ENCODE results near the gene OR6Y1.

Gene OR6Y1

GRCh38 chr1:158554352-158554751 is at the start of gene OR6Y1:
OR6Y1 (minus strand) TSS chr1:158554405; CDS start chr1:158548105, 6,300 bp downstream.
- DNase-seq (ENCODE audit: low read depth): no peak
- TF ChIP-seq MYC (IDR thresholded peaks at IDR 0.05; ENCODE audit: low read depth, low read length) (no peak), POLR2A (IDR thresholded peaks at IDR 0.05; ENCODE audit: extremely low read depth, insufficient read length) (no peak), CTCF (IDR thresholded peaks at IDR 0.05; ENCODE audit: low read depth, low read length) (no peak), MAX (IDR thresholded peaks at IDR 0.05; ENCODE audit: low read depth, low read length) (no peak)

GRCh38 chr1:158600735-158601134 is 46.5 kb upstream of the OR6Y1 start:
- DNase-seq (ENCODE audit: low read depth): no peak
- no peak for TF ChIP-seq MAX (IDR thresholded peaks at IDR 0.05; ENCODE audit: low read depth, low read length)
- no peak for TF ChIP-seq MYC (IDR thresholded peaks at IDR 0.05; ENCODE audit: low read depth, low read length)
- no peak for TF ChIP-seq CTCF (IDR thresholded peaks at IDR 0.05; ENCODE audit: low read depth, low read length)
- no peak for TF ChIP-seq POLR2A (IDR thresholded peaks at IDR 0.05; ENCODE audit: extremely low read depth, insufficient read length)
- H3K4me3 ChIP-seq (ENCODE audit: low read depth, low read length): no peak overlapping the region

More at GRCh38 chr1:158554352-158554751, at the start of gene OR6Y1:
- H3K4me3 ChIP-seq (ENCODE audit: low read depth, low read length): no peak within 1 kb of the TSS

- no peak for DNase-seq (ENCODE audit: low read depth)
- no peak overlapping the region for H3K4me3 ChIP-seq (ENCODE audit: low read depth, low read length)
- TF ChIP-seq MAX (IDR thresholded peaks at IDR 0.05; ENCODE audit: low read depth, low read length) (no peak), CTCF (IDR thresholded peaks at IDR 0.05; ENCODE audit: low read depth, low read length) (no peak), MYC (IDR thresholded peaks at IDR 0.05; ENCODE audit: low read depth, low read length) (no peak), POLR2A (IDR thresholded peaks at IDR 0.05; ENCODE audit: extremely low read depth, insufficient read length) (no peak)
These were observed 32.7 kb upstream of the OR6Y1 start for GRCh38 chr1:158586942-158587341.

GRCh38 chr1:158583962-158584361 is 29.8 kb upstream of the OR6Y1 start:
- DNase-seq (ENCODE audit: low read depth): no peak
- H3K4me3 ChIP-seq (ENCODE audit: low read depth, low read length): no peak overlapping the region
- TF ChIP-seq MAX (IDR thresholded peaks at IDR 0.05; ENCODE audit: low read depth, low read length) (no peak), POLR2A (IDR thresholded peaks at IDR 0.05; ENCODE audit: extremely low read depth, insufficient read length) (no peak), CTCF (IDR thresholded peaks at IDR 0.05; ENCODE audit: low read depth, low read length) (no peak), MYC (IDR thresholded peaks at IDR 0.05; ENCODE audit: low read depth, low read length) (no peak)

GRCh38 chr1:158579733-158580132 is 25.5 kb upstream of the OR6Y1 start, which contains the start of gene OR10X1:
OR10X1 (minus strand) TSS chr1:158579899; CDS start chr1:158579899, 0 bp downstream.
- no peak for DNase-seq (ENCODE audit: low read depth)
- TF ChIP-seq MYC (IDR thresholded peaks at IDR 0.05; ENCODE audit: low read depth, low read length) (no peak), MAX (IDR thresholded peaks at IDR 0.05; ENCODE audit: low read depth, low read length) (no peak)
- no peak within 1 kb of the TSS for H3K4me3 ChIP-seq (ENCODE audit: low read depth, low read length)

- TF ChIP-seq POLR2A (IDR thresholded peaks at IDR 0.05; ENCODE audit: extremely low read depth, insufficient read length): no peak
- TF ChIP-seq MYC (IDR thresholded peaks at IDR 0.05; ENCODE audit: low read depth, low read length): no peak
- no peak for TF ChIP-seq MAX (IDR thresholded peaks at IDR 0.05; ENCODE audit: low read depth, low read length)
- no peak for TF ChIP-seq CTCF (IDR thresholded peaks at IDR 0.05; ENCODE audit: low read depth, low read length)
- DNase-seq (ENCODE audit: low read depth): no peak
- no peak overlapping the region for H3K4me3 ChIP-seq (ENCODE audit: low read depth, low read length)
These were observed 23.4 kb upstream of the OR6Y1 start for GRCh38 chr1:158577561-158577960.

Measured in NB4 (cell line).